Osteoblast (primary cell): Measurements from ENCODE around the gene SEPTIN10. TPM values are rescaled to one million over a fixed set of nuclear protein-coding genes. Genes with fewer than 3 reads are reported as not detected.
"Not testable (repeated sequence)": the region's sequence is repeated elsewhere in the genome, so short reads cannot be mapped to it uniquely, and the experiment has no call there.

ENCODE experiments used
- DNase-seq: peaks from one replicate; pipeline ENCODE4 v3.0.0; 2011; ENCODE audit warnings: low spot score, mixed read lengths; ENCODE audit not compliant: insufficient read length; ENCODE audit errors: missing footprints
- H2AFZ ChIP-seq: 2 replicates; pipeline ENCODE4 v1.6.0; 2011; ENCODE audit warnings: mild to moderate bottlenecking, low read length
- H3K27ac ChIP-seq: 2 replicates; pipeline ENCODE4 v1.5.1; 2011; ENCODE audit warnings: mild to moderate bottlenecking, low read depth, low read length, moderate library complexity
- H3K27me3 ChIP-seq: 2 replicates; pipeline ENCODE4 v1.6.0; 2012; ENCODE audit warnings: mild to moderate bottlenecking, control low read depth, inconsistent platforms, low read length, moderate library complexity; ENCODE audit not compliant: insufficient read depth
- H3K36me3 ChIP-seq: 2 replicates; pipeline ENCODE4 v1.5.1; 2011; ENCODE audit warnings: mild to moderate bottlenecking, low read length, control low read depth, moderate library complexity; ENCODE audit not compliant: insufficient read depth
- H3K4me1 ChIP-seq: 2 replicates; pipeline ENCODE4 v1.5.1; 2011; ENCODE audit warnings: mild to moderate bottlenecking, low read length, control low read depth, moderate library complexity; ENCODE audit not compliant: insufficient read depth
- H3K4me2 ChIP-seq: 2 replicates; pipeline ENCODE4 v1.6.0; 2011; ENCODE audit warnings: mild to moderate bottlenecking, low read length; ENCODE audit not compliant: insufficient read depth
- H3K4me3 ChIP-seq: fragments of 200-600 bp; sonication (generic); 3 replicates; pipeline ENCODE4 v1.5.1; 2012; ENCODE audit warnings: mild to moderate bottlenecking, low read length, inconsistent platforms; ENCODE audit not compliant: insufficient read depth
- H3K79me2 ChIP-seq: 2 replicates; pipeline ENCODE4 v1.6.0; 2012; ENCODE audit warnings: mild to moderate bottlenecking, low read length, control low read depth, inconsistent platforms; ENCODE audit not compliant: insufficient read depth
- H3K9me3 ChIP-seq: 2 replicates; pipeline ENCODE4 v1.5.1; 2011; ENCODE audit warnings: low read depth, low read length, control low read depth
- H4K20me1 ChIP-seq: 2 replicates; pipeline ENCODE4 v1.6.0; 2012; ENCODE audit warnings: mild to moderate bottlenecking, low read length, control low read depth; ENCODE audit not compliant: insufficient read depth
- total RNA-seq: library from RNA; depleted of rRNA; stranded (reverse); fragments of >200 nt; gene quantifications from 2 replicates; pipeline ENCODE4 v1.2.3, GENCODE V29; 2012
- TF ChIP-seq, protein P1 (sequence below): IDR thresholded peaks from 2 replicates; pipeline ENCODE4 v1.5.1; 2011; ENCODE audit warnings: mild to moderate bottlenecking, low read depth, low read length, moderate library complexity; ENCODE audit errors: extremely low read depth

Gene SEPTIN10
- total RNA-seq, 1 donor, result 101 TPM

- Histone ChIP-seq H3K27me3 (no peaks in the 10 kb centered on the region), H3K9me3 (no peaks in the 10 kb centered on the region), H3K4me2 (no peak overlapping the region), H4K20me1 (peaks cover 12% of the 10 kb centered on the region), H2AFZ (no peak overlapping the region), H3K36me3 (peaks cover 13% of the 10 kb centered on the region), H3K4me1 (no peaks in the 10 kb centered on the region), H3K27ac (no peak overlapping the region), H3K79me2 (peaks cover 88% of the 10 kb centered on the region), H3K4me3 (no peak overlapping the region)
- TF ChIP-seq, protein P1, sequence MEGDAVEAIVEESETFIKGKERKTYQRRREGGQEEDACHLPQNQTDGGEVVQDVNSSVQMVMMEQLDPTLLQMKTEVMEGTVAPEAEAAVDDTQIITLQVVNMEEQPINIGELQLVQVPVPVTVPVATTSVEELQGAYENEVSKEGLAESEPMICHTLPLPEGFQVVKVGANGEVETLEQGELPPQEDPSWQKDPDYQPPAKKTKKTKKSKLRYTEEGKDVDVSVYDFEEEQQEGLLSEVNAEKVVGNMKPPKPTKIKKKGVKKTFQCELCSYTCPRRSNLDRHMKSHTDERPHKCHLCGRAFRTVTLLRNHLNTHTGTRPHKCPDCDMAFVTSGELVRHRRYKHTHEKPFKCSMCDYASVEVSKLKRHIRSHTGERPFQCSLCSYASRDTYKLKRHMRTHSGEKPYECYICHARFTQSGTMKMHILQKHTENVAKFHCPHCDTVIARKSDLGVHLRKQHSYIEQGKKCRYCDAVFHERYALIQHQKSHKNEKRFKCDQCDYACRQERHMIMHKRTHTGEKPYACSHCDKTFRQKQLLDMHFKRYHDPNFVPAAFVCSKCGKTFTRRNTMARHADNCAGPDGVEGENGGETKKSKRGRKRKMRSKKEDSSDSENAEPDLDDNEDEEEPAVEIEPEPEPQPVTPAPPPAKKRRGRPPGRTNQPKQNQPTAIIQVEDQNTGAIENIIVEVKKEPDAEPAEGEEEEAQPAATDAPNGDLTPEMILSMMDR, result no peak
- DNase-seq, result peak; percentile 21
Measured at GRCh38 chr2:109591206-109591605, 22.6 kb downstream of the SEPTIN10 start.

DNA sequence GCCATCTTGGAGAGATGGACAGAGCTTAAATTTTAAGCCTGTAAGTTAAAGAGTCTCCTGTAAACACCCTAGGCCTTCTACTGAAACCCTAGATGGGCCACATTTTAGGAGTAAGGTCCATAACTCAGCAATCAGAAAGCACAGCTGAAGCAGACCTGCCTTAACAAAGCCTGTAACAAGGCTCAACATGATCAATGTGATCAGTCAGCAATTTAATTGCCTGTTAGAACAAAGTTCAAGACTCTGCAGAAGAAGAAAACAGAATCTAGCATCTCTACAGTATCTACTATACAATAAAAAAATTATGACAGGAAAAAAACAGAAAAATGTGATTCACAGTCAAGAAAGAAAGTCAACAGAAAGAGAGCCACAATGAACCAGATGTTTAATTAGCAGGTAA is 27.1 kb downstream of the SEPTIN10 start:
- H3K79me2 ChIP-seq, result peaks cover 82% of the 10 kb centered on the region
- no peaks in the 10 kb centered on the region for H4K20me1 ChIP-seq
- no peaks in the 10 kb centered on the region for H3K27me3 ChIP-seq
- peaks cover 14% of the 10 kb centered on the region for H3K36me3 ChIP-seq
- no peak overlapping the region for H3K4me3 ChIP-seq
- H3K4me2 ChIP-seq, result no peak overlapping the region
- H3K27ac ChIP-seq, result no peak overlapping the region
- no peak overlapping the region for H2AFZ ChIP-seq
- H3K4me1 ChIP-seq, result no peaks in the 10 kb centered on the region
- DNase-seq, result no peak
- H3K9me3 ChIP-seq, result no peaks in the 10 kb centered on the region
- TF ChIP-seq, protein P1, result no peak

GRCh38 chr2:109582928-109583895 is 30.6 kb downstream of the SEPTIN10 start:
- H3K79me2 ChIP-seq, result peaks cover 72% of the 10 kb centered on the region
- DNase-seq, result no peak

GRCh38 chr2:109577630-109578029 is 36.1 kb downstream of the SEPTIN10 start:
- H3K79me2 ChIP-seq, result peaks cover 43% of the 10 kb centered on the region
- H3K9me3 ChIP-seq, H3K4me2 ChIP-seq, H3K36me3 ChIP-seq, H3K4me1 ChIP-seq, DNase-seq, H4K20me1 ChIP-seq, H3K4me3 ChIP-seq, H3K27ac ChIP-seq, H2AFZ ChIP-seq, H3K27me3 ChIP-seq: not testable (repeated sequence)

More at GRCh38 chr2:109582928-109583895, 30.6 kb downstream of the SEPTIN10 start:
- H3K9me3 ChIP-seq, result no peaks in the 10 kb centered on the region
- no peak overlapping the region for H2AFZ ChIP-seq
- peaks cover 11% of the 10 kb centered on the region for H3K36me3 ChIP-seq
- H3K27me3 ChIP-seq, result no peaks in the 10 kb centered on the region
- no peak overlapping the region for H3K4me2 ChIP-seq
- no peaks in the 10 kb centered on the region for H3K4me1 ChIP-seq
- H4K20me1 ChIP-seq, result no peaks in the 10 kb centered on the region
- H3K4me3 ChIP-seq, result no peak overlapping the region
- TF ChIP-seq, protein P1, result peak; percentile 31
- H3K27ac ChIP-seq, result no peak overlapping the region
